HG03066 (cell line): ENCODE data around the gene DCUN1D1.

ENCODE experiments used
- ATAC-seq: cut with Tn5 transposase; IDR thresholded peaks from one replicate; pipeline ENCODE4 v1.9.1; 2021; ENCODE audit warnings: low read depth; ENCODE audit not compliant: unreplicated experiment

DCUN1D1 gene

DNA sequence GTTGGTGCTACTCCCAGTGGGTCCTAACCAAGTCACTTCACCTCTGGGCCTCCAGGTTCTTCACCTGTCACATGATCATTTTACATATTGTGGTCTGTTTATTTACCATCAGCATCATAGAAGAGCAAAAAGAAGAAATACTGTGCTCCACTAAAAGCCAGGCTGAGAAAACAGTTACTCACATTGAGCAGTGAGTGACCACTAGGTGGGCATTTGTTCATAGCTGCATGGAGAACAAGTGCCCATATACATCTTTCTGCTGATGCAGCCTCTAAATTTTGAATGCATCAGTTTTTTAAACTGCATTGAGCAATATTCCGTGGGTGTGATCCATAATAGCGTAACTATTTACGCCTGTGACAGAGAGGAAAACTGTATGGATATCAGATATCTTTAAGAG, 76.2 kb downstream of the DCUN1D1 start:
- ATAC-seq: no peak

DNA sequence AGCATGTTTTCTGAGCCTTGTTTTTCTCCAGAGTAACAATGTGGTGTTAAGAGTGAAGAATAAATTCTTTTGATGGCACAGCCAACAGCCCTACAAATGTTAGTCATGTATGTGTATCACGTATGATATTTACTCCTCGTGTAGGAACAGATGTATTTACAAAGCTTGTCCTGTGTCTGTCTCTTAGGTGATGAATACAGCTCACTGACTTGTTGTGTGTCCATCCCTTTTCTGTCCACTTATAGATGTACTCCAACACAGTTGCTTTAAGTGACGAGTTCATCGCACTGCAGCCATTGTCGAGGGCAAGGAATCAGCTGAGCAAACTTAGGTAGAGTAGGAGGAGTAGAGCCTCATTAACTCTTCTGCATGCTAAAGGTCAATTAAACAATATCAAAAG, 78.1 kb downstream of the DCUN1D1 start:
- no peak for ATAC-seq

GRCh38 chr3:182896553-182896952, 83.8 kb downstream of the DCUN1D1 start:
- ATAC-seq: no peak

GRCh38 chr3:182895513-182896112, 84.7 kb downstream of the DCUN1D1 start:
- no peak for ATAC-seq

DNA sequence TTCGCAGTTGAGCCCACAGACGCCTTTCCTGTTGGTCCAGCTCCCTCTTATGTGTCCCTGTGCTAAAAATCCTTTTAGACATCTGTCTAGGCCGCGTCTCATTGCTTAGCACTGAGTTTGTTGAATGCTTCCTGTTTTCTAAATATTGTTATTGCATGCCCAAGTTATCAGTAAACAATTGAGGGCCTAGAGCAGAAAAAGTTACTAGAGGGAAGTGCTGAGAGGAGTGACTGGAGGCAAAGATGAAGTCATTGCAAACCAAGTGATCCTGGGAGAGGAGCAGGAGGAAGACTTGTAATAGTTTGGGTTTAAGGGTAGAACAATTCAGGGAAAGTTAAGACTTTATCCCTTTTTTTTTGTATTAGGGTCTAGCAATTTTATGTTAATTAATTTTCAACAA, 88.1 kb downstream of the DCUN1D1 start:
- ATAC-seq: no peak

DNA sequence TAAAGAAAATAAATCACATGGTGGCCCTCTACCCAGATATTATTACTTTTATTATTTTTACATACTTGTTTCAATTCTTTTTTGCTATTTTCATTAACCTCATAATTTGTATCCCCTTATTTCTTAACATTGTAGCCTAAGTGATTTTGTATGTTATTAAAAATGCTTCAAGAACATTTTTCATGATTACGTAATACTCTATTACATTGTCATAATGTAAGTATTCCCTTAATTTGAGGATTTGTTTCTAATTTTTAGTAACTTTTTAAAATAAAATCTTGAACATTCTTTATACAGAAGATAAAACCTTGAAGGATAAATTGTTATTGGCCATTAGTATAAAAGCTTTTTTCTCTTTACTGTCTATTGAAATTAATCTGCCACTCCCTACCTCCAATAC, 89.0 kb downstream of the DCUN1D1 start:
- ATAC-seq: no peak

- ATAC-seq: no peak
Measured at GRCh38 chr3:182889948-182890629, 90.2 kb downstream of the DCUN1D1 start.
